RPMI8226 (cell line): ENCODE data around the gene IQSEC2.
A peak's percentile ranks its signal among the peaks of the same experiment; 100 is the strongest.

Source experiments
- DNase-seq: peaks from one replicate; pipeline ENCODE4 v3.0.0-alpha.2; 2015

Gene IQSEC2

GRCh38 chrX:53305219-53305995, 24.0 kb upstream of the IQSEC2 start:
- no peak for DNase-seq

- DNase-seq: no peak
These were observed 21.8 kb upstream of the IQSEC2 start for GRCh38 chrX:53303195-53303594.

GRCh38 chrX:53300157-53300556, 18.8 kb upstream of the IQSEC2 start:
- no peak for DNase-seq

- DNase-seq: no peak
These were observed 12.8 kb upstream of the IQSEC2 start for GRCh38 chrX:53294024-53294648.

DNA sequence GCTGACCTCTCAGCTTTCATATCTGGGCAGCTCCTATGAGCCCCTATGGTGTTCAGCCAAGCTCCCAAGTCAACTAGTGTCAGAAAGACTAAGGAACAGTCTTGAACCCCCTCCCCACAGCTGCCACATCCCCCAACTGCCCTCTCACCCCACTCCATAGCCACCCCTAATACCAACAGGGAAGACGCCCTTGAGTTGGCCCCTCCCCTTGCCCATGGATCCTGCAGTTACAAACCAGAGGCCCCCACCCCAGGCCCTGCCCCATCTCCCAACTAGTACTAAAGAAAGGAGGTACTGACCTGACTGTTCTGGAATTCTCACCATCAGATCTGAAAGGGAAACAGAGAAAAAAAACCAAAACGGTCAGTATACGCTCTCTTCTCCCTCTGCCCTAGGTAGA, 10.2 kb upstream of the IQSEC2 start:
- DNase-seq: no peak

- DNase-seq: no peak
These were observed 9.2 kb upstream of the IQSEC2 start for GRCh38 chrX:53290441-53291041.

DNA sequence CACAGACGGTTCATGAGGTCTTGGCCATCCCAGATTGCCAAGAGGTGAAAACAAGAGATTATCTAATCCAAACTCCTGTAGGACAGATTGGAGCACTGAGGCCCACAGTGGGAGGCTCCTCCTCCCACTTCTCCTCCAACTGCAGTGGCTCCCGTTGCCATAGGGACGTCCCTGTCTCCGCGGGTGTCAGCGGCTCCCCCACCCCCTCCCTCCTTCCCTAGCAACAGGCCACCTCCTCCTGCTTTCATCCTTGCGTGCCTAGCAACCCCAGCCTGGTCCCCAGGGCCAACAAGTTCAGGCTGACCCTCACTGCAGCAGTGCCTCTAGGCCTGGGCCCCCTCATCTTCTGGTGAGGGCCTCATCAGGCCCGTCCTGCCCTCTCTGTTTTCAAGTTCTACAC, 6.8 kb upstream of the IQSEC2 start:
- DNase-seq: peak; percentile 35

DNA sequence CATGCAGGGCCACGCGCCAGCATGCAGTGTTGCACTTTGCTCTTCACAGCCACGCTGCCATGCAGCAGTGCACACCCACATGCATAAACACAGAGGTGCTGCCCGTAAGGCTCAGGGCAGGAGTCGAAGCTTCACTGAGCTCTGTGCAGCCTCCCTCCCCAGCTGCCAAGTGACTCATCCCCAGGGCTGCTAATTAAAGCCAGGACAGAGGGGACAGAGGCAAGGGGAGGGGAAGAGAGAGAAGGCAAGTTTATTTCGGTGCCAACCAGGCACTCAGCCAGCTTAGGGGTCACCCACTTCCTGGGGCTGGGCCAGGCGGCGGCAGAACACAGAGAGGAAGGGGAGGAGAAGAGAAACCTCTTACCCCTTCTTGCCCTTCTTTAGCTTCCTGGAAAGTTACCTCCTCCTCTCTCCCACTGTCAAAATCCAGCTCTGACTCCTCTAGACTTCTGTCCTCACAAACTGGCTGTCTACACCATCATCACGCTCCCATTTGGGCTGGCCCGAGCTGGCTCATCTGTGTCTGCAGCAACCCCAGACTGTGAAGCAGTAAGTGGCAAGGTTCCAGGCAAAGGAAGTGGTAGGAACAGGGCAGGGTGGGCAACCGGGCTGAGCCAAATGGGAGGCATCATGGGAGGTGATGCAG, 6.2 kb upstream of the IQSEC2 start:
- DNase-seq: peak; percentile 93

GRCh38 chrX:53286171-53286570, 4.8 kb upstream of the IQSEC2 start:
- DNase-seq: peak; percentile 11

DNA sequence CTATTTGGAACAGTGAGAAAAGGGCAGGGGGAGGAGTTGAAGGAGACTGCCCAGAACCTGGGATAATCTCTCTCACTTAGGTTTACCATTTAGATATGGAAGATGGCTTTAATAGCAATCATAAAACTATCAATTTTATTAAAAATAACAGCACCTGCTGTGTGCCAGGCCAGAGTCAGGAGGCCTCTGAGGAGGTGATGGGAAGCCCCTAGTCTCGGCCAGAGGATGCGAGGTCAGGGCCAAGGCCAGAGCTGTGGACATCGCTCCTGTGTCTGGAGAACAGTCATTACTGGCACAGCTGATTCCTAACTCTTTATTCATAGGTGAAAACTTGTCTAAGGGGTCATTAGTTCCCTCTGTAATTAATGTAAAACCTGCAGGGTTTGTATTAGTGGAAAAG, 4.2 kb upstream of the IQSEC2 start:
- DNase-seq: no peak

- peak; percentile 64 for DNase-seq
These were observed 3.5 kb upstream of the IQSEC2 start for GRCh38 chrX:53284684-53285447.

- DNase-seq: no peak
These were observed 2.2 kb upstream of the IQSEC2 start for GRCh38 chrX:53283567-53283966.

- DNase-seq: no peak
These were observed 1.7 kb upstream of the IQSEC2 start for GRCh38 chrX:53283099-53283498.

GRCh38 chrX:53281963-53282695, 745 bp upstream of the IQSEC2 start:
- peak; percentile 8 for DNase-seq

- DNase-seq: no peak
These were observed 758 bp downstream of the IQSEC2 start for GRCh38 chrX:53280331-53281320.

DNA sequence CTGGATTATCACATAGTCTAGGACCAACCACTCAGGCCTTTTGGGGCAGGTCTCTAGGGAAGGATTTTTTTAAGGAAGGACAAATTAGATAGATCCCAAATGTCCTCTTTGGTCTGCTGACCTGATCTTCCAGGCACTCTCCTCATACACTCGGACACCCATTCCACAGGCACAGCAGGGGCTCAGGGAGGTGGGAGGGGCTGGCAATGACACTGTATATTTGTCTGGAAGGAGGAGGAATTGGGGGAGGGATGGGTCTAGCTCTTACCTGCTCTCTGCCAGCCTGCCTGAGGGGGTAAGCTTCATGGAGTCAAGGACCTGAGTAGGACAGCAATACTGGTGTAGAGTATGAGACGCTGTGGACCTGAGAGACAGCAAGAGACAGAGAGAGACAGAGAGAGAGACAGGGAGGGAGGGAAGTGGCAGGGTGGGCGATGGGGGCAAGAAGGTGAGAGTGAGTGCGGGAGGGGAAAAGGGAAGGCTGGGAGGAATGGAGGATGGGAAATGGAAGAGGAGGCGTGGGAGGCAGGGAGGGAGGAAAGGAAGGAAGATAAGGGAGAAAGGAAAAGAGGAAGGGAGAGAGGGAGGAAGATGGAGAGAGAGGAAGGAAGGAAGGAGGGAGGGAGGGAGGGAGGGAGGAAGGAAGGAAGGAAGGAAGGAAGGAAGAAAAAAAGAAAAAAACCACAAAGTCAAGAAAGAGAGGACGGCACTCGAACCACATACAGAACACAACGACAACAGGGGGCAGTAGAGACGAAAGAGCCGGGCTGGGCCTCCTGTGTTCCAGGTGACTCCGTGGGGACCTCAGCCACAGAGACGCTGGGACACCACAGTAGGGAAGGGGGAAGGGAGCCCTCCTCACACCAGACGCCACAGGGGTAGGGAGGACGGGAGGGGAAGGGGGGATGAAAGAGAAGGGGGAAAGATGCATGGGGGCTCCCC, 1.8 kb downstream of the IQSEC2 start:
- DNase-seq: no peak

- DNase-seq: no peak
These were observed 8.5 kb downstream of the IQSEC2 start for GRCh38 chrX:53272808-53273337.

DNA sequence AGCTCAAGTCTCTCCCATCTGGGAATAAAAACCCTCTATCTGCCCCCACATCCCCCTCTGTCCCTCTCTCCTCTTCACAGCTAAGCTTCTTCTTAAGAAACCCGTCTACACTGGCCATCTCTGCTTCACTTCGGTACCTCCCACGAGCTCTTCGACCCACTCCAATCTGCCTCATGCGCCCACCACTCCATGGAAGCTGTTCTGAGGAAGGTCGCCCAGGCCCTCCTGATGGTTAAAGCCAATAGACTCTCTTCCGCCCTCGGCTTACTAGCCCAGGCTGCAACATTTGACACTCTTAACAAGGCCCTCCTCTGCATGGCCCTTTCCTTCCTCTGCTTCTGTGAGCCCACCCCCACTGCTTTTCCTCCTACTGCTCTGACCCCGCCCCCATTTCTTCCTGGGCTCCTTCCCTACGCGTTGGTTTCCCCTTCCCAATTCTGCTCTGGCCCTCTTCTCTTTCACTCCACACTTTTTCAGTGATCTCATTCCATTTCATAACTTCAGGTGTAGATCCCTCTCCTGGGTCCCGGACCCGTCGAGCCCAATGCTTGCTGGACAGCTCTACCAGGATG, 11.8 kb downstream of the IQSEC2 start:
- no peak for DNase-seq

- DNase-seq: no peak
These were observed 13.2 kb downstream of the IQSEC2 start for GRCh38 chrX:53268173-53268572.
